ENCODE results near the gene DPEP1.

The DPEP1 gene

GRCh38 chr16:89595330-89596060 lies 17.9 kb upstream of the DPEP1 start:
- no peak for DNase-seq (ENCODE audit: low read depth)
- no peak overlapping the region for H3K4me3 ChIP-seq (ENCODE audit: low read length)
- TF ChIP-seq CTCF (IDR thresholded peaks at IDR 0.05; ENCODE audit: insufficient read depth, low read depth, low read length, missing control alignments) = no peak

GRCh38 chr16:89596061-89596689 lies 17.3 kb upstream of the DPEP1 start:
- no peak for TF ChIP-seq CTCF (IDR thresholded peaks at IDR 0.05; ENCODE audit: insufficient read depth, low read depth, low read length, missing control alignments)
- no peak for DNase-seq (ENCODE audit: low read depth)
- no peak overlapping the region for H3K4me3 ChIP-seq (ENCODE audit: low read length)

GRCh38 chr16:89596957-89597649 lies 16.3 kb upstream of the DPEP1 start:
- no peak for DNase-seq (ENCODE audit: low read depth)
- no peak overlapping the region for H3K4me3 ChIP-seq (ENCODE audit: low read length)
- TF ChIP-seq CTCF (IDR thresholded peaks at IDR 0.05; ENCODE audit: insufficient read depth, low read depth, low read length, missing control alignments) = no peak

GRCh38 chr16:89598199-89598598 lies 15.2 kb upstream of the DPEP1 start:
- DNase-seq (ENCODE audit: low read depth) = no peak
- no peak for TF ChIP-seq CTCF (IDR thresholded peaks at IDR 0.05; ENCODE audit: insufficient read depth, low read depth, low read length, missing control alignments)
- no peak overlapping the region for H3K4me3 ChIP-seq (ENCODE audit: low read length)

GRCh38 chr16:89599451-89599858 lies 14.0 kb upstream of the DPEP1 start:
- H3K4me3 ChIP-seq (ENCODE audit: low read length) = no peak overlapping the region
- DNase-seq (ENCODE audit: low read depth) = peak; percentile 61
- TF ChIP-seq CTCF (IDR thresholded peaks at IDR 0.05; ENCODE audit: insufficient read depth, low read depth, low read length, missing control alignments) = peak; percentile 51

GRCh38 chr16:89599902-89600301 lies 13.5 kb upstream of the DPEP1 start:
- TF ChIP-seq CTCF (IDR thresholded peaks at IDR 0.05; ENCODE audit: insufficient read depth, low read depth, low read length, missing control alignments) = no peak
- no peak overlapping the region for H3K4me3 ChIP-seq (ENCODE audit: low read length)
- no peak for DNase-seq (ENCODE audit: low read depth)

Measured in epithelial cell of esophagus (primary cell).